ENCODE measurements around the gene CACNA1F. TPM values are rescaled to one million over a fixed set of nuclear protein-coding genes. Genes with fewer than 3 reads are reported as not detected.

CACNA1F gene
- total RNA-seq (2014; rRNA removed), result not detected in 2 replicates
- not detected for polyA plus RNA-seq (2012)

GRCh38 chrX:49233176-49233575 lies at the start of gene CACNA1F:
Gene CACNA1F, minus strand, starts transcription at chrX:49233340. Its CDS starts 31 bp downstream, at chrX:49233309.
- DNase-seq (ENCODE audit: low read depth), result no peak

GRCh38 chrX:49282647-49283011 lies 49.5 kb upstream of the CACNA1F start:
- DNase-seq (ENCODE audit: low read depth), result peak; percentile 6

GRCh38 chrX:49278081-49278480 lies 44.9 kb upstream of the CACNA1F start:
- DNase-seq (ENCODE audit: low read depth), result no peak

GRCh38 chrX:49277535-49277830 lies 44.3 kb upstream of the CACNA1F start:
- DNase-seq (ENCODE audit: low read depth), result no peak

GRCh38 chrX:49276671-49277534 lies 43.8 kb upstream of the CACNA1F start:
- no peak for DNase-seq (ENCODE audit: low read depth)

GRCh38 chrX:49276207-49276606 lies 43.1 kb upstream of the CACNA1F start:
- no peak for DNase-seq (ENCODE audit: low read depth)

- DNase-seq (ENCODE audit: low read depth), result no peak
These were observed 40.1 kb upstream of the CACNA1F start for GRCh38 chrX:49273181-49273727.

GRCh38 chrX:49272421-49272820 lies 39.3 kb upstream of the CACNA1F start:
- DNase-seq (ENCODE audit: low read depth), result no peak

- no peak for DNase-seq (ENCODE audit: low read depth)
These were observed 38.2 kb upstream of the CACNA1F start for GRCh38 chrX:49271341-49271740.

GRCh38 chrX:49270249-49270921 lies 37.2 kb upstream of the CACNA1F start:
- no peak for DNase-seq (ENCODE audit: low read depth)

- DNase-seq (ENCODE audit: low read depth), result no peak
These were observed 36.7 kb upstream of the CACNA1F start, which contains the start of gene PPP1R3F for GRCh38 chrX:49269767-49270248. Gene PPP1R3F, plus strand, starts transcription at chrX:49269793. Its CDS starts 77 bp downstream, at chrX:49269870.

GRCh38 chrX:49269010-49269766 lies 36.0 kb upstream of the CACNA1F start:
- peak; percentile 96 for DNase-seq (ENCODE audit: low read depth)

GRCh38 chrX:49268702-49269009 lies 35.5 kb upstream of the CACNA1F start:
- DNase-seq (ENCODE audit: low read depth), result no peak

GRCh38 chrX:49266523-49267445 lies 33.6 kb upstream of the CACNA1F start:
- no peak for DNase-seq (ENCODE audit: low read depth)

GRCh38 chrX:49264460-49264859 lies 31.3 kb upstream of the CACNA1F start, which contains the start of gene FOXP3:
Gene FOXP3, minus strand, starts transcription at chrX:49264710. Its CDS starts 6,205 bp downstream, at chrX:49258505.
- DNase-seq (ENCODE audit: low read depth), result no peak

- DNase-seq (ENCODE audit: low read depth), result no peak
These were observed 30.5 kb upstream of the CACNA1F start for GRCh38 chrX:49263631-49264030.

- DNase-seq (ENCODE audit: low read depth), result no peak
These were observed 29.5 kb upstream of the CACNA1F start for GRCh38 chrX:49262603-49263002.

GRCh38 chrX:49260221-49260985 lies 27.3 kb upstream of the CACNA1F start:
- DNase-seq (ENCODE audit: low read depth), result no peak

- no peak for DNase-seq (ENCODE audit: low read depth)
These were observed 25.6 kb upstream of the CACNA1F start for GRCh38 chrX:49258749-49259124.

All from LHCN-M2 (cell line).